Psoas muscle (tissue), 8 donors: Measurements from ENCODE around the gene PBX2. TPM values are rescaled to one million over a fixed set of nuclear protein-coding genes. Genes with fewer than 3 reads are reported as not detected.

Experiments used
- ATAC-seq, 4 donors: fragments of 200-7000 bp; cut with Tn5 transposase; one replicate each; pipeline ENCODE4 v1.9.1; 2020; ENCODE audit warnings: moderate library complexity in 3 of 4, mild to moderate bottlenecking in 2 of 4
- DNase-seq, 2 donors: peaks; one replicate each; pipeline ENCODE4 v3.0.0-alpha.2; 2020
- H3K27ac ChIP-seq: fragments of 200-600 bp; one replicate; pipeline ENCODE4 v1.8.0; 2022
- H3K27me3 ChIP-seq, 3 donors: fragments of 200-600 bp in 1 of 3; one replicate each; pipeline versions ENCODE4 v1.6.1 to v1.8.0; 2013 to 2022; ENCODE audit warnings: low read length in 2 of 3, mild to moderate bottlenecking in 2 of 3, moderate library complexity in 1 of 3; ENCODE audit not compliant: insufficient read depth in 3 of 3
- H3K36me3 ChIP-seq, 2 donors: fragments of 200-600 bp in 1 of 2; one replicate each; pipeline versions ENCODE4 v1.6.1 to v1.8.0; 2013 to 2022; ENCODE audit warnings: low read depth in 1 of 2, mild to moderate bottlenecking in 1 of 2, moderate library complexity in 1 of 2; ENCODE audit not compliant: insufficient read depth in 1 of 2
- H3K4me1 ChIP-seq: fragments of 200-600 bp; one replicate; pipeline ENCODE4 v1.8.0; 2022
- H3K4me3 ChIP-seq: fragments of 200-600 bp; one replicate; pipeline ENCODE4 v1.8.0; 2022; ENCODE audit warnings: mild to moderate bottlenecking
- H3K9me3 ChIP-seq: fragments of 200-600 bp; one replicate; pipeline ENCODE4 v1.8.0; 2022
- WGBS, 3 donors: extraction: QIAGEN DNeasy Blood & Tissue Kit; methylation state at CpG; one replicate each; pipeline versions ENCODE4 v1.1.6 to v1.1.7; 2013; 5-methylcytosine and 5-hydroxymethylcytosine counted together
- intact Hi-C, 2 donors: fragments of 100-400 bp; cut with DNase I; formaldehyde crosslinking; loops; one replicate each; pipeline versions ENCODE4 v1.11.0 to v1.14.2; 2022
- polyA plus RNA-seq, 3 donors: library from polyadenylated mRNA; stranded (reverse); fragments of 200-250 nt; gene quantifications; one replicate each; pipeline ENCODE4 v1.2.3, GENCODE V29; 2013
- total RNA-seq, 4 donors: library from RNA; stranded (reverse); fragmentation: NEBNext Ultra II Directional in 2 of 4; extraction: Animal tissue kit (Norgen Biotek cat#: 25700) in 2 of 4; gene quantifications; one replicate each; pipeline versions ENCODE4 v1.2.1 to v1.2.4, GENCODE V29; 2021 to 2023
- TF ChIP-seq, protein P1 (sequence below): fragments of 200-600 bp; IDR thresholded peaks from one replicate; pipeline ENCODE4 v1.8.0; 2022; ENCODE audit warnings: antibody characterized with exemption
- donor health status: healthy with polysubstance abuse.
- donor health status: DM: no; HTN: no; CAD: no; lungs with moderate emphysema.
- donor health status: Bipolar disorder and iron deficiency.
- donor health status: healthy.
- donor health status: DM: yes; HTN: yes; CAD: no.
- donor health status: DM: no; HTN: no; CAD: no.
- donor health status: DM: no; HTN: no; CAD: no.
- donor health status: DM: yes; HTN: yes; CAD: no.

Gene PBX2
- total and polyA plus RNA-seq, 7 donors, result 20.4 to 46.7 (median 36.1) TPM

DNA sequence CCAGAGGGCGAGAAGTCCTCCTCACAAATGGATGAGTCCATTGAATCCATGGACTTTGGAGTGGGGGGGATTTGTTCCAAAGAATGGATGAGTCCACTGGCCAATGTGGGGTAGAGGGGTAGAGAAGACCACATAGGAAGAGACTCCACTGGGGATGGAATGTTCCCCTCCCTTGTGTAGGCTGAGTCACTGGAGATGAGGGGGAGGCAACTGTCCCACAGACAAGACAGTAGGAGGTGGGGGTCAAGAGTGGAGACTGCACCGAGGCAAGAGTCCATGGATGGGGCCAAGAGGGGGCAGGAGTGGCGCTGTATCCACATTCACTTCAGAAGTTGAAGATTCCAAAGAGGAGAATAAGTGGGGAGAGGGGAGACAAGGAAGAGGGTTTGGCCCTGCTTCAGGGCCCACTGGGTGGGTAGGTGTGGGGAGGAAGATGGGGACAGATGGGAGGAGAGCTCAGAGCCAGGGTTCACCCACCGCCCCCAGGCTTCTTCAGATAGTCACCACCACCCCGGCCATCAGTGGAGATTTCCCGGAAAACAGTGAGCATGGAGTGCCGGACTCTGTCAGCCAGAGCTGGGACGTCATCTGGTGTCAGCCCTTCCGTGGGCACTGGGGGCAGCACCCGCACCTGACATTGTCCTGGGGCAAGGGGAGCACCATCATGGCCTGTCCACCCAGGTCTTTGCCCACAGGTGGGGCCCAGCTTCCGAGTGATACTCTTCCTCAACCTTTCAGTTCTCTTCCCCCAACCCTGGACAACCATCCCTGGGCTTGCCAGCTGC, 21.0 kb downstream of the PBX2 start:
- H3K27ac ChIP-seq, result no peak overlapping the region
- H3K4me3 ChIP-seq, result no peak overlapping the region
- H3K9me3 ChIP-seq, result no peaks in the 10 kb centered on the region
- H3K27me3 ChIP-seq, result no peaks in the 10 kb centered on the region
- no peaks in the 10 kb centered on the region for H3K4me1 ChIP-seq
- DNase-seq, result no peak
- peaks cover 0 to 54% of the 10 kb centered on the region in 2 donors for H3K36me3 ChIP-seq
- intact Hi-C loops, result no loop called here
- TF ChIP-seq, protein P1, sequence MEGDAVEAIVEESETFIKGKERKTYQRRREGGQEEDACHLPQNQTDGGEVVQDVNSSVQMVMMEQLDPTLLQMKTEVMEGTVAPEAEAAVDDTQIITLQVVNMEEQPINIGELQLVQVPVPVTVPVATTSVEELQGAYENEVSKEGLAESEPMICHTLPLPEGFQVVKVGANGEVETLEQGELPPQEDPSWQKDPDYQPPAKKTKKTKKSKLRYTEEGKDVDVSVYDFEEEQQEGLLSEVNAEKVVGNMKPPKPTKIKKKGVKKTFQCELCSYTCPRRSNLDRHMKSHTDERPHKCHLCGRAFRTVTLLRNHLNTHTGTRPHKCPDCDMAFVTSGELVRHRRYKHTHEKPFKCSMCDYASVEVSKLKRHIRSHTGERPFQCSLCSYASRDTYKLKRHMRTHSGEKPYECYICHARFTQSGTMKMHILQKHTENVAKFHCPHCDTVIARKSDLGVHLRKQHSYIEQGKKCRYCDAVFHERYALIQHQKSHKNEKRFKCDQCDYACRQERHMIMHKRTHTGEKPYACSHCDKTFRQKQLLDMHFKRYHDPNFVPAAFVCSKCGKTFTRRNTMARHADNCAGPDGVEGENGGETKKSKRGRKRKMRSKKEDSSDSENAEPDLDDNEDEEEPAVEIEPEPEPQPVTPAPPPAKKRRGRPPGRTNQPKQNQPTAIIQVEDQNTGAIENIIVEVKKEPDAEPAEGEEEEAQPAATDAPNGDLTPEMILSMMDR, result no peak
- WGBS, 3 donors, result 66 to 87% (median 70%) methylated on average over 11 of the region's 11 CpGs
- ATAC-seq, result peak in 2 of 4 donors; percentile 25 to 48

GRCh38 chr6:32168350-32168749, 21.7 kb downstream of the PBX2 start:
- WGBS, 3 donors, result 56 to 58% (median 58%) methylated on average over 2 of the region's 2 CpGs
- Histone ChIP-seq H3K9me3 (no peaks in the 10 kb centered on the region), H3K27me3 (no peaks in the 10 kb centered on the region), H3K4me1 (no peaks in the 10 kb centered on the region), H3K36me3 (peaks cover 0 to 54% of the 10 kb centered on the region in 2 donors), H3K27ac (no peak overlapping the region), H3K4me3 (no peak overlapping the region)
- TF ChIP-seq, protein P1, result no peak
- ATAC-seq (no peak), DNase-seq (no peak)
- intact Hi-C loops, result no loop called here

DNA sequence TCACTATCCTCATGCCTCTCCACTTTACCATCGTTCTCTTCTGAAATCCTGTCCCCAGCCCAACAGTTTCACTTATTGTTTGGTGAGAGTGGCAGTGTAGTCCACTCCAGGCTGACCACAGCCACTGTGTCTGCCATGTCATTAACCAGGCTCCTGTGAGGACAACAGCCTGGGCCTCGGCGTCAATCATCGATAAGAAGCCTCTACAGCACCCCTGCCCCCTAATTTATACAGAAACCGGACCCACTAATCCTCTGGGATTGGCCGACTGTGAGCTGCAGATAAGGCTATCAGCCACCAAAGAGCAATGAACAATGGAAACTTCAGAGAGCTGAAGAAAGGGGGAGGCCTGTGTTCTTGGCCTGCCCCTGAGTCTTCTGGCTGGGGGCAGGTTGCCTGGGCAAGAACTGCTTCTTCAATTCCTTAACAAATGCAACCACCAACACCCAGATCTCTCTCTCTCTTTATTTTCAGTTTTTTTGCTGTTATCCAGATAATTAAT, 22.2 kb downstream of the PBX2 start:
- no peak for DNase-seq
- Histone ChIP-seq H3K27me3 (no peaks in the 10 kb centered on the region), H3K9me3 (no peaks in the 10 kb centered on the region), H3K4me1 (no peaks in the 10 kb centered on the region), H3K27ac (no peak overlapping the region), H3K4me3 (no peak overlapping the region), H3K36me3 (peaks cover 0 to 59% of the 10 kb centered on the region in 2 donors)
- TF ChIP-seq, protein P1, result no peak
- ATAC-seq, result no peak
- intact Hi-C loops, result no loop called here
- 68 to 71% (median 69%) methylated on average over 6 of the region's 6 CpGs for WGBS, 3 donors

DNA sequence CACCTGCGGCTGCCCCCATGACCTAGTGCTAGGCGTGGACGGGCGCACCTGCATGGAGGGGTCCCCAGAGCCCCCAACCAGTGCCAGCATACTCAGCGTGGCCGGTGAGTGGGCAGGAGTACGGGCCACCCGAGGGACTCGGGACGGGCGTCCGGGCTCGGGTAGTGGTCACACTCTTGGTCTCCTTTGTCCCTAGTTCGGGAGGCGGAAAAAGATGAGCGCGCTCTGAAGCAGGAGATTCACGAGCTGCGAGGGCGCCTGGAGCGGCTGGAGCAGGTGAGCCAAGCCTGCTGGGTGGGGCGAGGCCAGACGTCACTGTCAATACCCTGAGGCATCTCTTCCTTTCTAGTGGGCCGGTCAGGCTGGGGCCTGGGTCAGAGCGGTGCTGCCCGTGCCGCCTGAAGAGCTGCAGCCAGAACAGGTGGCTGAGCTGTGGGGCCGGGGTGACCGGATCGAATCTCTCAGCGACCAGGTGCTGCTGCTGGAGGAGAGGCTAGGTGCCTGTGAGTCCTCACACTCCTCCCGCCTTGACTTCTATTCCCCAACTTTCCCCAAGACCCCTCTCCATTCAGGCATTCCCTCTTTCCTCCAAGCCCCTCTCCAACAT, 22.7 kb downstream of the PBX2 start:
- intact Hi-C loops, result no loop called here
- peaks cover 0 to 65% of the 10 kb centered on the region in 2 donors for H3K36me3 ChIP-seq
- H3K4me1 ChIP-seq, result no peaks in the 10 kb centered on the region
- no peaks in the 10 kb centered on the region for H3K27me3 ChIP-seq
- no peak for DNase-seq
- no peak for ATAC-seq
- no peak overlapping the region for H3K27ac ChIP-seq
- H3K4me3 ChIP-seq, result no peak overlapping the region
- 76 to 80% (median 77%) methylated on average over 32 of the region's 32 CpGs for WGBS, 3 donors
- no peaks in the 10 kb centered on the region for H3K9me3 ChIP-seq
- TF ChIP-seq, protein P1, result no peak
